Natural killer cell treated with Interleukin-12 subunit alpha and Interleukin-12 subunit beta and Interleukin-15 and Interleukin-18, amount 100 ng/mL, for 72 hours (primary cell): ENCODE results near the gene DYRK2. TPM values are rescaled to one million over a fixed set of nuclear protein-coding genes. Genes with fewer than 3 reads are reported as not detected.

ENCODE experiments used
- ATAC-seq, 2 donors: fragments of 150-1000 bp; cut with Tn5 transposase in 1 of 2; sonication (Bioruptor Pico), chemical (Tn5 transposase) in 1 of 2; 2 replicates each; pipeline ENCODE4 v1.10.0; 2021
- DNase-seq: peaks from one replicate; pipeline ENCODE4 v3.0.0; 2022; ENCODE audit warnings: low spot score
- H3K27ac Mint-ChIP-seq, 2 donors: 1 replicate in 1 of 2; 2 replicates in 1 of 2; pipeline ENCODE4 v1.8.0; 2022; ENCODE audit warnings: mixed read lengths in 2 of 2, mild to moderate bottlenecking in 1 of 2, moderate library complexity in 1 of 2
- H3K27me3 Mint-ChIP-seq, 2 donors: 1 replicate in 1 of 2; 2 replicates in 1 of 2; pipeline ENCODE4 v1.8.0; 2022; ENCODE audit warnings: mixed read lengths in 2 of 2
- H3K36me3 Mint-ChIP-seq: one replicate; pipeline ENCODE4 v1.8.0; 2022; ENCODE audit warnings: mixed read lengths
- H3K4me1 Mint-ChIP-seq, 2 donors: 1 replicate in 1 of 2; 2 replicates in 1 of 2; pipeline ENCODE4 v1.8.0; 2022; ENCODE audit warnings: low read depth in 2 of 2, mixed read lengths in 2 of 2, mild to moderate bottlenecking in 1 of 2
- H3K4me3 Mint-ChIP-seq: one replicate; pipeline ENCODE4 v1.8.0; 2022; ENCODE audit warnings: mixed read lengths
- H3K9me3 Mint-ChIP-seq: 2 replicates; pipeline ENCODE4 v1.8.0; 2022; ENCODE audit warnings: mixed read lengths
- total RNA-seq, 2 donors: library from RNA; stranded (reverse); gene quantifications; one replicate each; pipeline ENCODE4 v1.2.3, GENCODE V29; 2022

Gene DYRK2
- total RNA-seq, 2 donors from 2014 or later: 37.1 to 56.1 TPM

GRCh38 chr12:67705394-67706370 lies 57.1 kb downstream of the DYRK2 start:
- no peak overlapping the region for H3K27ac Mint-ChIP-seq
- H3K4me3 Mint-ChIP-seq: no peak overlapping the region
- DNase-seq: no peak
- no peaks in the 10 kb centered on the region for H3K36me3 Mint-ChIP-seq
- peaks cover 0 to 8% of the 10 kb centered on the region in 2 donors for H3K4me1 Mint-ChIP-seq
- H3K9me3 Mint-ChIP-seq: no peaks in the 10 kb centered on the region
- peaks cover 4 to 11% of the 10 kb centered on the region in 2 donors for H3K27me3 Mint-ChIP-seq
- no peak for ATAC-seq

GRCh38 chr12:67709367-67709954 lies 60.9 kb downstream of the DYRK2 start:
- peaks cover 2 to 8% of the 10 kb centered on the region in 2 donors for H3K27me3 Mint-ChIP-seq
- ATAC-seq: no peak
- H3K4me1 Mint-ChIP-seq: peaks cover 0 to 8% of the 10 kb centered on the region in 2 donors
- no peak overlapping the region for H3K4me3 Mint-ChIP-seq
- no peaks in the 10 kb centered on the region for H3K9me3 Mint-ChIP-seq
- H3K27ac Mint-ChIP-seq: no peak overlapping the region
- no peak for DNase-seq
- no peaks in the 10 kb centered on the region for H3K36me3 Mint-ChIP-seq

DNA sequence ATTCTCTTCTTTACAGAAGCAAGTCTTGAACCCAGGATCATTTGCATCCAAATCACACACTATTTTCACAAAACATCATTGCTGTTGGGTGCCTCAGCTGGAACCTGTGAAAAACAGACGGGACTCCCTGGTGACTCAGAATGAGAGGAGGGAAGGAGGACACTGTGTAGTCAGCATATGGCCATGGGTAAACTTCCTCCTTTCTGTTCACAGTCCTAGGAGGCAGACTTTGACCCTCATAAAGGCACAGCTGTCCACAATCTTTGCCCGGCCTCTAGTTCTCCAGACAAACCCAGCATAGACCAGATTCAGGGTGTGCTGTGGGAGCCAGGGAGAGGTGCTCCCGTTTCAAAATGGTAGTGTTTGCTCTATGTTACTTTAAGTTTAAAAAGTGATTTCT lies 62.0 kb downstream of the DYRK2 start:
- Mint-ChIP-seq H3K27me3 (no peaks in the 10 kb centered on the region), H3K4me3 (no peak overlapping the region), H3K9me3 (no peaks in the 10 kb centered on the region), H3K4me1 (peaks cover 0 to 8% of the 10 kb centered on the region in 2 donors), H3K36me3 (no peaks in the 10 kb centered on the region), H3K27ac (no peak overlapping the region)
- peak in 1 of 2 donors; percentile 66 for ATAC-seq
- DNase-seq: no peak

DNA sequence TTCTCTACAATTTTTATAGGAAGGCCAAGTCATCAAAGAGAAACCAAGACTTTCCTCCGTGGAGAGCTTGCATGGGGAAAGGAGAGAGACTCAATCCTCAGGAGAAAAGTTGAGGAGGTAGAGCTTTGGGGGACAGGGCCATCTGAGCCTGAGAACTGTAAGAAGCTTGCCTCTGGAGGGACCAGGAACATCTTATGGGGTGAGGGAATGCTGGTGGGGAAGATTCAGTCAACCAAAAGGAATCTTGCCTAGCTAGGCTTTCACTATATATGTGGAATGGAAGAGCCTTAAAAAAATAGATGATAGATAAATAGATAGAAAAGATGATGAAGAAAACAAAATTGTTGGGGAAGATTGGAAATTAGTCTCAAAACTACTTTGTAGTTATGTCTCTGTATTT lies 63.5 kb downstream of the DYRK2 start:
- ATAC-seq (no peak), DNase-seq (no peak)
- Mint-ChIP-seq H3K9me3 (no peaks in the 10 kb centered on the region), H3K4me1 (peaks cover 0 to 5% of the 10 kb centered on the region in 2 donors), H3K27me3 (no peaks in the 10 kb centered on the region), H3K4me3 (no peak overlapping the region), H3K27ac (no peak overlapping the region), H3K36me3 (no peaks in the 10 kb centered on the region)

- Mint-ChIP-seq H3K4me3 (no peak overlapping the region), H3K4me1 (peaks cover 0 to 5% of the 10 kb centered on the region in 2 donors), H3K27ac (no peak overlapping the region), H3K9me3 (no peaks in the 10 kb centered on the region), H3K36me3 (no peaks in the 10 kb centered on the region), H3K27me3 (peaks cover 0 to 4% of the 10 kb centered on the region in 2 donors)
- ATAC-seq: no peak
- no peak for DNase-seq
Observed at GRCh38 chr12:67714648-67715047, 66.1 kb downstream of the DYRK2 start.
